Glutamatergic neuron (in vitro differentiated cells): Measurements from ENCODE around the gene BCL3. TPM values are rescaled to one million over a fixed set of nuclear protein-coding genes. Genes with fewer than 3 reads are reported as not detected.

Experiments
- DNase-seq: peaks from one replicate; pipeline ENCODE4 v3.0.0; 2022
- H3K27ac Mint-ChIP-seq: one replicate; pipeline ENCODE4 v1.8.0; 2020; ENCODE audit warnings: mild to moderate bottlenecking, mixed read lengths, inconsistent platforms; ENCODE audit not compliant: unreplicated experiment
- H3K27me3 Mint-ChIP-seq: one replicate; pipeline ENCODE4 v1.8.0; 2020; ENCODE audit warnings: mild to moderate bottlenecking, moderate library complexity, mixed read lengths, inconsistent platforms; ENCODE audit not compliant: unreplicated experiment
- H3K36me3 Mint-ChIP-seq: one replicate; pipeline ENCODE4 v1.8.0; 2020; ENCODE audit warnings: mild to moderate bottlenecking, mixed read lengths, inconsistent platforms; ENCODE audit not compliant: unreplicated experiment
- H3K4me1 Mint-ChIP-seq: one replicate; pipeline ENCODE4 v1.8.0; 2020; ENCODE audit warnings: mild to moderate bottlenecking, low read depth, mixed read lengths, inconsistent platforms; ENCODE audit not compliant: unreplicated experiment
- H3K4me3 Mint-ChIP-seq: one replicate; pipeline ENCODE4 v1.8.0; 2020; ENCODE audit warnings: mild to moderate bottlenecking, mixed read lengths, inconsistent platforms; ENCODE audit not compliant: unreplicated experiment
- H3K9me3 Mint-ChIP-seq: one replicate; pipeline ENCODE4 v1.8.0; 2020; ENCODE audit warnings: mild to moderate bottlenecking, moderate library complexity, mixed read lengths, inconsistent platforms; ENCODE audit not compliant: unreplicated experiment
- CTCF ChIP-seq: fragments of 200-600 bp; sonication (generic); IDR thresholded peaks from one replicate; pipeline ENCODE4 v1.5.0; 2021; ENCODE audit not compliant: partially characterized antibody, unreplicated experiment
- total RNA-seq: library from RNA; stranded (reverse); fragmentation: NEBNext Ultra II Directional; extraction: Animal tissue kit (Norgen Biotek cat#: 25700); gene quantifications from one replicate; pipeline ENCODE4 v1.2.1, GENCODE V29; 2021; ENCODE audit not compliant: unreplicated experiment

The BCL3 gene
- total RNA-seq, 1 donor from 2014 or later, result 2.4 TPM

GRCh38 chr19:44731622-44732021, 16.9 kb upstream of the BCL3 start:
- Mint-ChIP-seq H3K4me1 (no peaks in the 10 kb centered on the region), H3K4me3 (no peak overlapping the region), H3K36me3 (no peaks in the 10 kb centered on the region), H3K27me3 (peaks cover 8% of the 10 kb centered on the region), H3K27ac (no peak overlapping the region), H3K9me3 (peaks cover 2% of the 10 kb centered on the region)
- TF ChIP-seq CTCF, result no peak
- DNase-seq, result no peak

GRCh38 chr19:44732235-44733014, 16.1 kb upstream of the BCL3 start:
- Mint-ChIP-seq H3K4me3 (no peak overlapping the region), H3K27me3 (peaks cover 8% of the 10 kb centered on the region), H3K4me1 (no peaks in the 10 kb centered on the region), H3K9me3 (peaks cover 2% of the 10 kb centered on the region), H3K36me3 (no peaks in the 10 kb centered on the region), H3K27ac (no peak overlapping the region)
- DNase-seq, result no peak
- no peak for TF ChIP-seq CTCF

- H3K27ac Mint-ChIP-seq, result no peak overlapping the region
- no peaks in the 10 kb centered on the region for H3K4me1 Mint-ChIP-seq
- H3K4me3 Mint-ChIP-seq, result no peak overlapping the region
- H3K9me3 Mint-ChIP-seq, result peaks cover 2% of the 10 kb centered on the region
- no peaks in the 10 kb centered on the region for H3K27me3 Mint-ChIP-seq
- H3K36me3 Mint-ChIP-seq, result no peaks in the 10 kb centered on the region
- no peak for DNase-seq
- no peak for TF ChIP-seq CTCF
Measured at GRCh38 chr19:44734357-44734756, 14.2 kb upstream of the BCL3 start.

- Mint-ChIP-seq H3K27me3 (no peaks in the 10 kb centered on the region), H3K27ac (no peak overlapping the region), H3K36me3 (no peaks in the 10 kb centered on the region), H3K4me1 (no peaks in the 10 kb centered on the region), H3K9me3 (peaks cover 2% of the 10 kb centered on the region), H3K4me3 (no peak overlapping the region)
- DNase-seq, result no peak
- TF ChIP-seq CTCF, result no peak
Measured at GRCh38 chr19:44735011-44735410, 13.5 kb upstream of the BCL3 start.

GRCh38 chr19:44737238-44738071, 11.1 kb upstream of the BCL3 start:
- no peak overlapping the region for H3K4me3 Mint-ChIP-seq
- DNase-seq, result no peak
- no peaks in the 10 kb centered on the region for H3K36me3 Mint-ChIP-seq
- no peak for TF ChIP-seq CTCF
- no peak overlapping the region for H3K27ac Mint-ChIP-seq
- H3K27me3 Mint-ChIP-seq, result no peaks in the 10 kb centered on the region
- H3K4me1 Mint-ChIP-seq, result no peaks in the 10 kb centered on the region
- H3K9me3 Mint-ChIP-seq, result peaks cover 2% of the 10 kb centered on the region
